ENCODE measurements around the gene FAM118A. TPM values are rescaled to one million over a fixed set of nuclear protein-coding genes. Genes with fewer than 3 reads are reported as not detected.

Gene FAM118A
- total and polyA plus RNA-seq, 2 experiments from 2014 or later, result 11.9 to 20.3 TPM

DNA sequence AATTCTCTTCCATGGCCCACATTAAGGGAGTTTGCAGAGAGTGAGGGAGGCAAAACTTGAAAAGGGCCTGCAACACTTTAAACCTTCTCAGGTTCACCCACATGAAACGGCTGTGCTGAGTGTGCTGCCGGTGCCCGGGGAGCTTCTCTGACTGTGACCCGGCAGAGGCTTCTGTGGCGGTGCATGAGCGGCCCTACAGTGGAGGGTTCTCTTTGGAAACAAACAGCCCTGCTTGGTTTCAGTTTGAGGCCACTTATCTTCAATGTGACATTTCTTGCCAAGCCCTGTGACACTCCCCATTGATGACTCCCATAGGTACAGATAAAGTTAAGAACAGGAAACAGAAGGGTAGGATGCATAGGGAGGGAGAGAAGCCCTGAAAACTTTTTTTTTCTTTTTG is 31.8 kb downstream of the FAM118A start (continued):
- TF ChIP-seq, protein P1, sequence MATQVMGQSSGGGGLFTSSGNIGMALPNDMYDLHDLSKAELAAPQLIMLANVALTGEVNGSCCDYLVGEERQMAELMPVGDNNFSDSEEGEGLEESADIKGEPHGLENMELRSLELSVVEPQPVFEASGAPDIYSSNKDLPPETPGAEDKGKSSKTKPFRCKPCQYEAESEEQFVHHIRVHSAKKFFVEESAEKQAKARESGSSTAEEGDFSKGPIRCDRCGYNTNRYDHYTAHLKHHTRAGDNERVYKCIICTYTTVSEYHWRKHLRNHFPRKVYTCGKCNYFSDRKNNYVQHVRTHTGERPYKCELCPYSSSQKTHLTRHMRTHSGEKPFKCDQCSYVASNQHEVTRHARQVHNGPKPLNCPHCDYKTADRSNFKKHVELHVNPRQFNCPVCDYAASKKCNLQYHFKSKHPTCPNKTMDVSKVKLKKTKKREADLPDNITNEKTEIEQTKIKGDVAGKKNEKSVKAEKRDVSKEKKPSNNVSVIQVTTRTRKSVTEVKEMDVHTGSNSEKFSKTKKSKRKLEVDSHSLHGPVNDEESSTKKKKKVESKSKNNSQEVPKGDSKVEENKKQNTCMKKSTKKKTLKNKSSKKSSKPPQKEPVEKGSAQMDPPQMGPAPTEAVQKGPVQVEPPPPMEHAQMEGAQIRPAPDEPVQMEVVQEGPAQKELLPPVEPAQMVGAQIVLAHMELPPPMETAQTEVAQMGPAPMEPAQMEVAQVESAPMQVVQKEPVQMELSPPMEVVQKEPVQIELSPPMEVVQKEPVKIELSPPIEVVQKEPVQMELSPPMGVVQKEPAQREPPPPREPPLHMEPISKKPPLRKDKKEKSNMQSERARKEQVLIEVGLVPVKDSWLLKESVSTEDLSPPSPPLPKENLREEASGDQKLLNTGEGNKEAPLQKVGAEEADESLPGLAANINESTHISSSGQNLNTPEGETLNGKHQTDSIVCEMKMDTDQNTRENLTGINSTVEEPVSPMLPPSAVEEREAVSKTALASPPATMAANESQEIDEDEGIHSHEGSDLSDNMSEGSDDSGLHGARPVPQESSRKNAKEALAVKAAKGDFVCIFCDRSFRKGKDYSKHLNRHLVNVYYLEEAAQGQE (IDR thresholded peaks at IDR 0.05; ENCODE audit: unreplicated experiment), result no peak
- TF ChIP-seq, protein P2, sequence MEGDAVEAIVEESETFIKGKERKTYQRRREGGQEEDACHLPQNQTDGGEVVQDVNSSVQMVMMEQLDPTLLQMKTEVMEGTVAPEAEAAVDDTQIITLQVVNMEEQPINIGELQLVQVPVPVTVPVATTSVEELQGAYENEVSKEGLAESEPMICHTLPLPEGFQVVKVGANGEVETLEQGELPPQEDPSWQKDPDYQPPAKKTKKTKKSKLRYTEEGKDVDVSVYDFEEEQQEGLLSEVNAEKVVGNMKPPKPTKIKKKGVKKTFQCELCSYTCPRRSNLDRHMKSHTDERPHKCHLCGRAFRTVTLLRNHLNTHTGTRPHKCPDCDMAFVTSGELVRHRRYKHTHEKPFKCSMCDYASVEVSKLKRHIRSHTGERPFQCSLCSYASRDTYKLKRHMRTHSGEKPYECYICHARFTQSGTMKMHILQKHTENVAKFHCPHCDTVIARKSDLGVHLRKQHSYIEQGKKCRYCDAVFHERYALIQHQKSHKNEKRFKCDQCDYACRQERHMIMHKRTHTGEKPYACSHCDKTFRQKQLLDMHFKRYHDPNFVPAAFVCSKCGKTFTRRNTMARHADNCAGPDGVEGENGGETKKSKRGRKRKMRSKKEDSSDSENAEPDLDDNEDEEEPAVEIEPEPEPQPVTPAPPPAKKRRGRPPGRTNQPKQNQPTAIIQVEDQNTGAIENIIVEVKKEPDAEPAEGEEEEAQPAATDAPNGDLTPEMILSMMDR (conservative IDR thresholded peaks at IDR 0.05; ENCODE audit: low read depth in 2 of 2), result no peak
- TF ChIP-seq CREB1 (CRISPR knock-in tag; IDR thresholded peaks at IDR 0.05; ENCODE audit: low read depth) (no peak), ZNF331 (CRISPR knock-in tag; IDR thresholded peaks at IDR 0.05; ENCODE audit: low read depth) (no peak), ZNF114 (CRISPR knock-in tag; IDR thresholded peaks at IDR 0.05) (no peak), EZH2 (IDR thresholded peaks at IDR 0.05; ENCODE audit: low read depth, unreplicated experiment) (no peak)

- peaks cover 20% of the 10 kb centered on the region for H3K36me3 Mint-ChIP-seq (ENCODE audit: low read depth)
- H3K4me3 Mint-ChIP-seq, result no peak overlapping the region
- no peak for ATAC-seq
- Histone ChIP-seq H3F3A (replicated peaks; ENCODE audit: low read depth) (no peaks in the 10 kb centered on the region), H3K79me2 (replicated peaks; ENCODE audit: insufficient read depth) (no peaks in the 10 kb centered on the region), H3K36me3 (ENCODE audit: insufficient read depth) (0 out of 2 replicates have a peak, but pooled peaks cover 15% of the 10 kb centered on the region), H3K27ac (ENCODE audit: low read depth) (no peak overlapping the region), H3K4me3 (no peak overlapping the region), H2AFZ (no peak overlapping the region), H3K4me2 (no peak overlapping the region), H4K20me1 (replicated peaks; ENCODE audit: insufficient read depth) (no peaks in the 10 kb centered on the region), H3K27me3 (ENCODE audit: insufficient read depth) (no peaks in the 10 kb centered on the region), H3K4me1 (ENCODE audit: insufficient read depth) (no peaks in the 10 kb centered on the region), H3K9me2 (ENCODE audit: insufficient read depth) (no peaks in the 10 kb centered on the region; the same call in 1 of the 2 replicates)
- H3K27ac Mint-ChIP-seq, result no peak overlapping the region
- H3K4me1 Mint-ChIP-seq, result no peaks in the 10 kb centered on the region
- DNase-seq (ENCODE audit: low spot score), result no peak
- H3K27me3 Mint-ChIP-seq (ENCODE audit: insufficient read depth, low read depth, poor library complexity), result no peaks in the 10 kb centered on the region
- H3K9me3 Mint-ChIP-seq, result no peaks in the 10 kb centered on the region
- TF ChIP-seq, protein P2 (conservative IDR thresholded peaks at IDR 0.05; ENCODE audit: low read depth in 2 of 2), result no peak
- TF ChIP-seq CREB1 (CRISPR knock-in tag; IDR thresholded peaks at IDR 0.05; ENCODE audit: low read depth) (no peak), POLR2AphosphoS5 (IDR thresholded peaks at IDR 0.05; ENCODE audit: low read depth) (no peak), JUNB (IDR thresholded peaks at IDR 0.05; ENCODE audit: unreplicated experiment) (no peak), ZNF114 (CRISPR knock-in tag; IDR thresholded peaks at IDR 0.05) (no peak), NANOG (IDR thresholded peaks at IDR 0.05; ENCODE audit: borderline replicate concordance) (no peak), STAT1 (IDR thresholded peaks at IDR 0.05; ENCODE audit: unreplicated experiment) (no peak)
- TF ChIP-seq, protein P3, sequence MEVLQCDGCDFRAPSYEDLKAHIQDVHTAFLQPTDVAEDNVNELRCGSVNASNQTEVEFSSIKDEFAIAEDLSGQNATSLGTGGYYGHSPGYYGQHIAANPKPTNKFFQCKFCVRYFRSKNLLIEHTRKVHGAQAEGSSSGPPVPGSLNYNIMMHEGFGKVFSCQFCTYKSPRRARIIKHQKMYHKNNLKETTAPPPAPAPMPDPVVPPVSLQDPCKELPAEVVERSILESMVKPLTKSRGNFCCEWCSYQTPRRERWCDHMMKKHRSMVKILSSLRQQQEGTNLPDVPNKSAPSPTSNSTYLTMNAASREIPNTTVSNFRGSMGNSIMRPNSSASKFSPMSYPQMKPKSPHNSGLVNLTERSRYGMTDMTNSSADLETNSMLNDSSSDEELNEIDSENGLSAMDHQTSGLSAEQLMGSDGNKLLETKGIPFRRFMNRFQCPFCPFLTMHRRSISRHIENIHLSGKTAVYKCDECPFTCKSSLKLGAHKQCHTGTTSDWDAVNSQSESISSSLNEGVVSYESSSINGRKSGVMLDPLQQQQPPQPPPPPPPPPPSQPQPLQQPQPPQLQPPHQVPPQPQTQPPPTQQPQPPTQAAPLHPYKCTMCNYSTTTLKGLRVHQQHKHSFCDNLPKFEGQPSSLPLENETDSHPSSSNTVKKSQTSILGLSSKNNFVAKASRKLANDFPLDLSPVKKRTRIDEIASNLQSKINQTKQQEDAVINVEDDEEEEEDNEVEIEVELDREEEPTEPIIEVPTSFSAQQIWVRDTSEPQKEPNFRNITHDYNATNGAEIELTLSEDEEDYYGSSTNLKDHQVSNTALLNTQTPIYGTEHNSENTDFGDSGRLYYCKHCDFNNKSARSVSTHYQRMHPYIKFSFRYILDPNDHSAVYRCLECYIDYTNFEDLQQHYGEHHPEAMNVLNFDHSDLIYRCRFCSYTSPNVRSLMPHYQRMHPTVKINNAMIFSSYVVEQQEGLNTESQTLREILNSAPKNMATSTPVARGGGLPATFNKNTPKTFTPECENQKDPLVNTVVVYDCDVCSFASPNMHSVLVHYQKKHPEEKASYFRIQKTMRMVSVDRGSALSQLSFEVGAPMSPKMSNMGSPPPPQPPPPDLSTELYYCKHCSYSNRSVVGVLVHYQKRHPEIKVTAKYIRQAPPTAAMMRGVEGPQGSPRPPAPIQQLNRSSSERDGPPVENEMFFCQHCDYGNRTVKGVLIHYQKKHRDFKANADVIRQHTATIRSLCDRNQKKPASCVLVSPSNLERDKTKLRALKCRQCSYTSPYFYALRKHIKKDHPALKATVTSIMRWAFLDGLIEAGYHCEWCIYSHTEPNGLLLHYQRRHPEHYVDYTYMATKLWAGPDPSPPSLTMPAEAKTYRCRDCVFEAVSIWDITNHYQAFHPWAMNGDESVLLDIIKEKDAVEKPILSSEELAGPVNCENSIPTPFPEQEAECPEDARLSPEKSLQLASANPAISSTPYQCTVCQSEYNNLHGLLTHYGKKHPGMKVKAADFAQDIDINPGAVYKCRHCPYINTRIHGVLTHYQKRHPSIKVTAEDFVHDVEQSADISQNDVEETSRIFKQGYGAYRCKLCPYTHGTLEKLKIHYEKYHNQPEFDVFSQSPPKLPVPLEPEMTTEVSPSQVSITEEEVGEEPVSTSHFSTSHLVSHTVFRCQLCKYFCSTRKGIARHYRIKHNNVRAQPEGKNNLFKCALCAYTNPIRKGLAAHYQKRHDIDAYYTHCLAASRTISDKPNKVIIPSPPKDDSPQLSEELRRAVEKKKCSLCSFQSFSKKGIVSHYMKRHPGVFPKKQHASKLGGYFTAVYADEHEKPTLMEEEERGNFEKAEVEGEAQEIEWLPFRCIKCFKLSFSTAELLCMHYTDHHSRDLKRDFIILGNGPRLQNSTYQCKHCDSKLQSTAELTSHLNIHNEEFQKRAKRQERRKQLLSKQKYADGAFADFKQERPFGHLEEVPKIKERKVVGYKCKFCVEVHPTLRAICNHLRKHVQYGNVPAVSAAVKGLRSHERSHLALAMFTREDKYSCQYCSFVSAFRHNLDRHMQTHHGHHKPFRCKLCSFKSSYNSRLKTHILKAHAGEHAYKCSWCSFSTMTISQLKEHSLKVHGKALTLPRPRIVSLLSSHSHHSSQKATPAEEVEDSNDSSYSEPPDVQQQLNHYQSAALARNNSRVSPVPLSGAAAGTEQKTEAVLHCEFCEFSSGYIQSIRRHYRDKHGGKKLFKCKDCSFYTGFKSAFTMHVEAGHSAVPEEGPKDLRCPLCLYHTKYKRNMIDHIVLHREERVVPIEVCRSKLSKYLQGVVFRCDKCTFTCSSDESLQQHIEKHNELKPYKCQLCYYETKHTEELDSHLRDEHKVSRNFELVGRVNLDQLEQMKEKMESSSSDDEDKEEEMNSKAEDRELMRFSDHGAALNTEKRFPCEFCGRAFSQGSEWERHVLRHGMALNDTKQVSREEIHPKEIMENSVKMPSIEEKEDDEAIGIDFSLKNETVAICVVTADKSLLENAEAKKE (CRISPR knock-in tag; IDR thresholded peaks at IDR 0.05), result no peak
These were observed 33.4 kb downstream of the FAM118A start for GRCh38 chr22:45343143-45343542.
